AG10803 (cell line): Measurements from ENCODE around the gene COX19.

ENCODE experiments used
- DNase-seq: peaks from one replicate; pipeline ENCODE4 v3.0.0; 2010; ENCODE audit warnings: low read depth
- H3K4me3 ChIP-seq: 2 replicates; pipeline ENCODE4 v1.5.1; 2011; ENCODE audit warnings: mild to moderate bottlenecking, low read length, control low read depth
- CTCF ChIP-seq: conservative IDR thresholded peaks from 2 replicates; pipeline ENCODE4 v1.5.1; 2011; ENCODE audit warnings: mild to moderate bottlenecking, low read length, control low read depth, inconsistent platforms

The COX19 gene

GRCh38 chr7:974820-975681, at the start of gene COX19:
TSS of gene COX19 (minus strand) at chr7:975549. CDS start at chr7:975509, 40 bp downstream.
- peak; percentile 90 for DNase-seq
- no peak for TF ChIP-seq CTCF
- H3K4me3 ChIP-seq = peak within 1 kb of the TSS; percentile 88

GRCh38 chr7:1024331-1024841, 49.0 kb upstream of the COX19 start:
- no peak for TF ChIP-seq CTCF
- no peak overlapping the region for H3K4me3 ChIP-seq
- DNase-seq = no peak

- no peak for DNase-seq
- no peak for TF ChIP-seq CTCF
- no peak overlapping the region for H3K4me3 ChIP-seq
These were observed 47.6 kb upstream of the COX19 start for GRCh38 chr7:1022801-1023465.

GRCh38 chr7:1022356-1022755, 47.0 kb upstream of the COX19 start:
- TF ChIP-seq CTCF = no peak
- no peak overlapping the region for H3K4me3 ChIP-seq
- no peak for DNase-seq

- DNase-seq = no peak
- no peak for TF ChIP-seq CTCF
- H3K4me3 ChIP-seq = no peak overlapping the region
These were observed 46.6 kb upstream of the COX19 start for GRCh38 chr7:1021931-1022330.

GRCh38 chr7:1021366-1021765, 46.0 kb upstream of the COX19 start:
- no peak for DNase-seq
- no peak for TF ChIP-seq CTCF

More at GRCh38 chr7:1021366-1021765, 46.0 kb upstream of the COX19 start:
- no peak overlapping the region for H3K4me3 ChIP-seq
